ENCODE results near the gene SDK2.

GRCh38 chr17:73613271-73614233 lies 30.7 kb downstream of the SDK2 start:
- no peak for TF ChIP-seq POLR2AphosphoS5 (IDR thresholded peaks at IDR 0.05)
- TF ChIP-seq CTCF (IDR thresholded peaks at IDR 0.05): no peak

All from prostate gland (tissue), 2 donors.